Adrenal gland (tissue), 12 donors: ENCODE data around the gene EDA. TPM values are rescaled to one million over a fixed set of nuclear protein-coding genes. Genes with fewer than 3 reads are reported as not detected.

Experiments used
- DNase-seq, 7 donors: peaks; one replicate each; pipeline ENCODE4 v3.0.0-alpha.2; 2019 to 2020
- H3K27ac ChIP-seq, 5 donors: fragments of 200-600 bp; sonication (generic) in 4 of 5; 1 replicate in 3 of 5; 2 replicates in 2 of 5; pipeline versions ENCODE4 v1.5.1 to v1.8.0; 2016 to 2020; ENCODE audit warnings: mild to moderate bottlenecking in 1 of 5
- H3K27me3 ChIP-seq: fragments of 200-600 bp; 2 replicates; pipeline ENCODE4 v1.8.0; 2021
- H3K36me3 ChIP-seq, 2 donors: fragments of 200-600 bp; replicated peaks in 1 of 2; 1 replicate in 1 of 2; 2 replicates in 1 of 2; pipeline versions ENCODE4 v1.5.1 to v1.8.0; 2018 to 2022
- H3K4me1 ChIP-seq, 2 donors: fragments of 200-600 bp; replicated peaks in 1 of 2; 1 replicate in 1 of 2; 2 replicates in 1 of 2; pipeline versions ENCODE4 v1.5.1 to v1.8.0; 2018 to 2021
- H3K4me3 ChIP-seq, 4 donors: fragments of 200-600 bp; sonication (generic) in 3 of 4; one replicate each; pipeline ENCODE4 v1.5.1; 2016 to 2018
- H3K9me3 ChIP-seq, 3 donors: fragments of 200-600 bp; sonication (generic) in 1 of 3; replicated peaks in 1 of 3; 1 replicate in 2 of 3; 2 replicates in 1 of 3; pipeline versions ENCODE4 v1.5.1 to v1.8.0; 2016 to 2021
- CTCF ChIP-seq, 6 experiments: fragments of 450-650 bp in 4 of 6; fragments of 200-600 bp in 2 of 6; sonication (generic) in 1 of 6; IDR thresholded peaks; 1 replicate in 5 of 6; 2 replicates in 1 of 6; pipeline versions ENCODE4 v1.5.1 to v1.8.0; 2016 to 2021; ENCODE audit warnings: antibody characterized with exemption in 6 of 6, mild to moderate bottlenecking in 2 of 6, moderate library complexity in 1 of 6
- POLR2A ChIP-seq, 2 donors: fragments of 450-650 bp; IDR thresholded peaks; one replicate each; pipeline ENCODE4 v1.6.1; 2017; ENCODE audit warnings: antibody characterized with exemption in 2 of 2, mild to moderate bottlenecking in 2 of 2, moderate library complexity in 1 of 2
- WGBS, 4 donors: extraction: QIAGEN DNeasy Blood & Tissue Kit in 2 of 4; methylation state at CpG; one replicate each; pipeline versions ENCODE4 v1.1.5 to v1.1.7; 2013 to 2017; 5-methylcytosine and 5-hydroxymethylcytosine counted together
- intact Hi-C, 2 donors: fragments of 100-400 bp; cut with DNase I; formaldehyde crosslinking; loops; one replicate each; pipeline versions ENCODE4 v1.14.1 to v1.15.0; 2022 to 2023
- polyA plus RNA-seq, 3 donors: library from polyadenylated mRNA; stranded (reverse); fragments of 200-250 nt in 2 of 3; fragments of 350-450 nt in 1 of 3; fragmentation: Illumina TruSeq in 1 of 3; extraction: RNeasy Lipid Tissue Mini Kit (QIAGEN cat#74804) in 1 of 3; gene quantifications; one replicate each; pipeline ENCODE4 v1.2.3, GENCODE V29; 2013 to 2014
- total RNA-seq, 9 donors: library from RNA; depleted of rRNA in 4 of 9; stranded (reverse); fragments of >200 nt in 4 of 9; fragments of 120-200 nt in 1 of 9; fragmentation: NEBNext Ultra II Directional in 1 of 9; extraction: Animal tissue kit (Norgen Biotek cat#: 25700) in 1 of 9; gene quantifications; one replicate each; pipeline versions ENCODE4 v1.1.0 to v1.2.4, GENCODE V29; 2013 to 2023
- donor health status: healthy with polysubstance abuse.
- donor health status: Bipolar disorder and iron deficiency.
- donor health status: DM: yes; HTN: yes; CAD: no.
- donor health status: DM: no; HTN: no; CAD: no.
- donor health status: DM: no; HTN: no; CAD: no.
- donor health status: DM: yes; HTN: yes; CAD: no.

EDA gene
- total and polyA plus RNA-seq, 12 donors: 5.6 to 28.7 (median 17.2) TPM

- Histone ChIP-seq H3K9me3 (no peaks in the 10 kb centered on the region), H3K36me3 (no peaks in the 10 kb centered on the region), H3K27ac (no peak overlapping the region), H3K27me3 (no peaks in the 10 kb centered on the region), H3K4me1 (no peaks in the 10 kb centered on the region), H3K4me3 (no peak overlapping the region)
- WGBS, 4 donors: 90 to 97% (median 91%) methylated on average over 4 of the region's 4 CpGs; no CpG with 5 or more reads in 1 of the 4 donors
- DNase-seq: no peak
- intact Hi-C loops: no loop called here
- TF ChIP-seq POLR2A (IDR thresholded peaks at IDR 0.05) (no peak), CTCF (IDR thresholded peaks at IDR 0.05) (no peak)
Observed at GRCh38 chrX:70022616-70023015, 406.7 kb downstream of the EDA start.

GRCh38 chrX:70025464-70025863 lies 409.6 kb downstream of the EDA start:
- no peaks in the 10 kb centered on the region for H3K9me3 ChIP-seq
- intact Hi-C loops: no loop called here
- DNase-seq: no peak
- no peak overlapping the region for H3K4me3 ChIP-seq
- no peaks in the 10 kb centered on the region for H3K4me1 ChIP-seq
- 14 to 38% (median 18%) methylated on average over 1 of the region's 1 CpG; no CpG with 5 or more reads in 1 of the 4 donors for WGBS, 4 donors
- no peak for TF ChIP-seq CTCF (IDR thresholded peaks at IDR 0.05)
- TF ChIP-seq POLR2A (IDR thresholded peaks at IDR 0.05): no peak
- no peaks in the 10 kb centered on the region for H3K36me3 ChIP-seq
- H3K27ac ChIP-seq: no peak overlapping the region
- H3K27me3 ChIP-seq: no peaks in the 10 kb centered on the region

GRCh38 chrX:70026112-70026850 lies 410.4 kb downstream of the EDA start:
- no peak for DNase-seq
- no peaks in the 10 kb centered on the region for H3K36me3 ChIP-seq
- 28 to 67% (median 47%) methylated on average over 1 of the region's 1 CpG for WGBS, 4 donors
- intact Hi-C loops: no loop called here
- no peaks in the 10 kb centered on the region for H3K9me3 ChIP-seq
- H3K27me3 ChIP-seq: peaks cover 5% of the 10 kb centered on the region
- H3K27ac ChIP-seq: no peak overlapping the region
- no peak overlapping the region for H3K4me3 ChIP-seq
- TF ChIP-seq POLR2A (IDR thresholded peaks at IDR 0.05) (no peak), CTCF (IDR thresholded peaks at IDR 0.05) (no peak)
- H3K4me1 ChIP-seq: no peaks in the 10 kb centered on the region

GRCh38 chrX:70026851-70027200 lies 410.9 kb downstream of the EDA start:
- DNase-seq: no peak
- Histone ChIP-seq H3K9me3 (no peaks in the 10 kb centered on the region), H3K36me3 (no peaks in the 10 kb centered on the region), H3K4me3 (no peak overlapping the region), H3K4me1 (no peaks in the 10 kb centered on the region), H3K27me3 (peaks cover 10% of the 10 kb centered on the region), H3K27ac (no peak overlapping the region)
- intact Hi-C loops: no loop called here
- TF ChIP-seq CTCF (IDR thresholded peaks at IDR 0.05) (no peak), POLR2A (IDR thresholded peaks at IDR 0.05) (no peak)
- 58 to 65% (median 62%) methylated on average over 4 of the region's 4 CpGs for WGBS, 4 donors
